HCT116 (cell line): ENCODE data around the gene IFNA1. TPM values are rescaled to one million over a fixed set of nuclear protein-coding genes. Genes with fewer than 3 reads are reported as not detected.

Experiments used
- ATAC-seq: fragments of 200-7000 bp; cut with Tn5 transposase; 2 replicates; pipeline ENCODE4 v1.9.1; 2020; ENCODE audit warnings: mild to moderate bottlenecking, moderate library complexity
- BruUV-seq: library from RNA; stranded (reverse); fragments of 400-500 nt; replicated peaks from 2 replicates; lab custom pipeline; 2021; lab: Mats Ljungman, UMichigan
- CTCF ChIA-PET: fragments of 300-600 bp; sonication (Branson Sonifier 250); formaldehyde crosslinking; loops from one replicate; lab custom pipeline; 2021; ENCODE audit warnings: antibody characterized with exemption; lab: Charles Lee
- POLR2A ChIA-PET: fragments of 300-600, 350-600 bp; sonication (Branson Sonifier 250); formaldehyde crosslinking; loops from one replicate; lab custom pipeline; 2021; ENCODE audit warnings: antibody characterized with exemption; lab: Charles Lee
- RAD21 ChIA-PET, 2 experiments: fragments of 300-600 bp; sonication (Branson Sonifier 250); formaldehyde crosslinking; loops; one replicate each; lab custom pipeline; 2023; ENCODE audit warnings: low total read pairs in 2 of 2; ENCODE audit not compliant: uncharacterized antibody in 2 of 2, unreplicated experiment in 2 of 2, low non-redundant PET in 1 of 2; lab: Charles Lee
- DNase-seq: peaks from one replicate; pipeline ENCODE4 v3.0.0-alpha.2; 2010; ENCODE audit warnings: low read depth, low spot score
- H2AFZ ChIP-seq: fragments of 200-600 bp; shearing (Covaris generic), sonication (generic); 2 replicates; pipeline ENCODE4 v1.6.1; 2017; ENCODE audit warnings: low read depth, mixed run types, mixed read lengths, antibody characterized with exemption, low read length; ENCODE audit not compliant: poor library complexity, severe bottlenecking
- H3K27ac ChIP-seq: 2 replicates; pipeline ENCODE4 v1.5.1; 2012; ENCODE audit warnings: low read depth, low read length
- H3K27me3 ChIP-seq: fragments of 200-600 bp; sonication (generic); 2 replicates; pipeline ENCODE4 v1.6.1; 2016; ENCODE audit warnings: mixed run types, low read length, mixed read lengths; ENCODE audit not compliant: insufficient read depth
- H3K36me3 ChIP-seq, 2 experiments: fragments of 200-500 bp in 1 of 2; fragments of 200-600 bp in 1 of 2; sonication (Bioruptor generic) in 1 of 2; sonication (generic) in 1 of 2; 2 replicates each; pipeline versions ENCODE4 v1.5.1 to v1.6.1; 2014 to 2016; ENCODE audit warnings: low read length in 2 of 2, inconsistent platforms in 1 of 2, mixed read lengths in 1 of 2, mixed run types in 1 of 2; ENCODE audit not compliant: insufficient read depth in 2 of 2, control insufficient read depth in 1 of 2
- H3K4me1 ChIP-seq, 2 experiments: fragments of 200-600 bp in 1 of 2; sonication (generic) in 1 of 2; 2 replicates each; pipeline versions ENCODE4 v1.5.1 to v1.6.1; 2012 to 2017; ENCODE audit warnings: low read length in 2 of 2, inconsistent platforms in 1 of 2, mild to moderate bottlenecking in 1 of 2, mixed read lengths in 1 of 2, mixed run types in 1 of 2, moderate library complexity in 1 of 2; ENCODE audit not compliant: insufficient read depth in 2 of 2, control insufficient read depth in 1 of 2
- H3K4me2 ChIP-seq: fragments of 200-600 bp; sonication (generic); 2 replicates; pipeline ENCODE4 v1.6.1; 2017; ENCODE audit warnings: mixed run types, low read length, mixed read lengths
- H3K4me3 ChIP-seq, 2 experiments: fragments of 200-600 bp in 1 of 2; sonication (generic) in 1 of 2; replicated peaks in 1 of 2; 2 replicates each; pipeline ENCODE4 v1.5.1; 2011 to 2016; ENCODE audit warnings: low read length in 2 of 2, control low read depth in 1 of 2, low read depth in 1 of 2, mild to moderate bottlenecking in 1 of 2, mixed read lengths in 1 of 2, mixed run types in 1 of 2
- H3K79me2 ChIP-seq: fragments of 200-600 bp; sonication (generic); 2 replicates; pipeline ENCODE4 v1.6.1; 2017; ENCODE audit warnings: mild to moderate bottlenecking, mixed run types, low read length, moderate library complexity, mixed read lengths; ENCODE audit not compliant: insufficient read depth
- H3K9ac ChIP-seq: fragments of 200-600 bp; sonication (generic); 2 replicates; pipeline ENCODE4 v1.6.1; 2016; ENCODE audit warnings: low read length, mixed read lengths
- H3K9me2 ChIP-seq: fragments of 200-600 bp; sonication (generic), shearing (Covaris generic); 2 replicates; pipeline ENCODE4 v1.6.1; 2017; ENCODE audit warnings: mixed run types, mild to moderate bottlenecking, moderate library complexity; ENCODE audit not compliant: insufficient read depth
- H3K9me3 ChIP-seq, 2 experiments: fragments of 200-500 bp in 1 of 2; fragments of 200-600 bp in 1 of 2; sonication (Bioruptor generic) in 1 of 2; sonication (generic) in 1 of 2; 2 replicates each; pipeline ENCODE4 v1.6.1; 2014 to 2017; ENCODE audit warnings: low read length in 2 of 2, mixed read lengths in 2 of 2, inconsistent platforms in 1 of 2, low read depth in 1 of 2, mild to moderate bottlenecking in 1 of 2, mixed run types in 1 of 2, moderate library complexity in 1 of 2; ENCODE audit not compliant: control insufficient read depth in 1 of 2, insufficient read depth in 1 of 2
- H4K20me1 ChIP-seq: fragments of 200-600 bp; sonication (generic), shearing (Covaris generic); 2 replicates; pipeline ENCODE4 v1.6.1; 2017; ENCODE audit warnings: mixed run types, mild to moderate bottlenecking, moderate library complexity; ENCODE audit not compliant: insufficient read depth
- ATF3 ChIP-seq: IDR thresholded peaks from 2 replicates; pipeline ENCODE4 v1.6.1; 2012
- CBX3 ChIP-seq: IDR thresholded peaks from 2 replicates; pipeline ENCODE4 v1.6.1; 2012; ENCODE audit warnings: low read depth
- ELF1 ChIP-seq: IDR thresholded peaks from 2 replicates; pipeline ENCODE4 v1.6.1; 2012; ENCODE audit warnings: low read depth, borderline replicate concordance
- EZH2phosphoT487 ChIP-seq: fragments of 200-600 bp; IDR thresholded peaks from 2 replicates; pipeline ENCODE4 v1.6.1; 2018; ENCODE audit warnings: antibody characterized with exemption, borderline replicate concordance
- FOSL1 ChIP-seq: IDR thresholded peaks from 2 replicates; pipeline ENCODE4 v1.6.1; 2012; ENCODE audit warnings: low read depth
- JUND ChIP-seq: IDR thresholded peaks from 2 replicates; pipeline ENCODE4 v1.6.1; 2012
- POLR2AphosphoS5 ChIP-seq: IDR thresholded peaks from 2 replicates; pipeline ENCODE4 v1.6.1; 2011; ENCODE audit warnings: mild to moderate bottlenecking, low read depth, low read length, moderate library complexity
- REST ChIP-seq: IDR thresholded peaks from 2 replicates; pipeline ENCODE4 v1.6.1; 2012; ENCODE audit warnings: low read depth
- SRF ChIP-seq: IDR thresholded peaks from 2 replicates; pipeline ENCODE4 v1.6.1; 2012; ENCODE audit warnings: low read depth
- YY1 ChIP-seq: IDR thresholded peaks from 2 replicates; pipeline ENCODE4 v1.6.1; 2011; ENCODE audit warnings: low read length, low read depth, moderate library complexity, mild to moderate bottlenecking; ENCODE audit not compliant: insufficient replicate concordance; ENCODE audit errors: extremely low read depth
- ZFX ChIP-seq: fragments of 450-650 bp; IDR thresholded peaks from 2 replicates; pipeline ENCODE4 v1.6.1; 2017
- ZNF274 ChIP-seq: fragments of 200-500 bp; sonication (Bioruptor generic); IDR thresholded peaks from 2 replicates; pipeline ENCODE4 v1.6.1; 2014; ENCODE audit warnings: mild to moderate bottlenecking, low read depth, low read length, inconsistent platforms
- intact Hi-C: fragments of 100-400 bp; cut with micrococcal nuclease; formaldehyde crosslinking; loops from 2 replicates; pipeline ENCODE4 v1.10.0; 2022
- total RNA-seq: library from RNA; stranded (reverse); gene quantifications from one replicate; pipeline ENCODE4 v1.2.1, GENCODE V29; 2021; ENCODE audit not compliant: unreplicated experiment
- TF ChIP-seq, protein P1 (sequence below): IDR thresholded peaks from 2 replicates; pipeline ENCODE4 v1.6.1; 2011; ENCODE audit warnings: mild to moderate bottlenecking, low read length, moderate library complexity; ENCODE audit not compliant: insufficient replicate concordance; ENCODE audit errors: extremely low read depth

IFNA1 gene
- total RNA-seq, 1 experiment from 2014 or later = not detected

GRCh38 chr9:21415493-21416267 lies 24.6 kb upstream of the IFNA1 start (continued):
- no peak for TF ChIP-seq REST
- TF ChIP-seq, all 23 proteins: peak for 0

DNA sequence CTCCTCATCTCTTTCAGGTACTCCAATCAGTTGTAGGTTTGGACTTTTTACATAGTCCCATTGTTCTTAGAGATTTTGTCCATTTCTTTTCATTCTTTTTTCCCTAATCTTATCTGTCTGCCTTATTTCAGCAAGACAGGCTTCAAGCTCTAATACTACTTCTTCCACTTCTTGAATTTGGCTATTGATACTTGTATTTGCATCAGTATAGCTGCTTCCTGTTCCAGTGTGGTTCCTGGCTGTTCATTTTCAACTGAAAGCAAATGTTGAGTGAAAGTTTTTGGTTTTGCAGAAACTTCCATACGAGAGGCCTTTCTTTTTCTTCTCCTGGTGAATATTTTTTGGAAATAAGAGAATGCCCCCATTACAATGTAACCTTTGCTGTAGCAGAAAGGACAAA lies 12.0 kb upstream of the IFNA1 start:
- no peaks in the 10 kb centered on the region for H3K9me2 ChIP-seq
- H3K9me3 ChIP-seq = no peaks in the 10 kb centered on the region
- H3K4me2 ChIP-seq = no peak overlapping the region
- POLR2A ChIA-PET = no interaction called here
- H3K4me3 ChIP-seq = no peak overlapping the region
- ATAC-seq (no peak), DNase-seq (no peak)
- no peak overlapping the region for H3K9ac ChIP-seq
- RAD21 ChIA-PET = no interaction called here
- H3K27ac ChIP-seq = no peak overlapping the region
- no peaks in the 10 kb centered on the region for H4K20me1 ChIP-seq
- no peaks in the 10 kb centered on the region for H3K79me2 ChIP-seq
- no TSS peak for BruUV-seq
- H3K36me3 ChIP-seq = no peaks in the 10 kb centered on the region
- no peaks in the 10 kb centered on the region for H3K27me3 ChIP-seq
- CTCF ChIA-PET = no interaction called here
- no peaks in the 10 kb centered on the region for H3K4me1 ChIP-seq
- intact Hi-C loops = no loop called here
- no peak overlapping the region for H2AFZ ChIP-seq
- TF ChIP-seq ZNF274 = no peak
- no peak for TF ChIP-seq EZH2phosphoT487
- TF ChIP-seq, protein P1, sequence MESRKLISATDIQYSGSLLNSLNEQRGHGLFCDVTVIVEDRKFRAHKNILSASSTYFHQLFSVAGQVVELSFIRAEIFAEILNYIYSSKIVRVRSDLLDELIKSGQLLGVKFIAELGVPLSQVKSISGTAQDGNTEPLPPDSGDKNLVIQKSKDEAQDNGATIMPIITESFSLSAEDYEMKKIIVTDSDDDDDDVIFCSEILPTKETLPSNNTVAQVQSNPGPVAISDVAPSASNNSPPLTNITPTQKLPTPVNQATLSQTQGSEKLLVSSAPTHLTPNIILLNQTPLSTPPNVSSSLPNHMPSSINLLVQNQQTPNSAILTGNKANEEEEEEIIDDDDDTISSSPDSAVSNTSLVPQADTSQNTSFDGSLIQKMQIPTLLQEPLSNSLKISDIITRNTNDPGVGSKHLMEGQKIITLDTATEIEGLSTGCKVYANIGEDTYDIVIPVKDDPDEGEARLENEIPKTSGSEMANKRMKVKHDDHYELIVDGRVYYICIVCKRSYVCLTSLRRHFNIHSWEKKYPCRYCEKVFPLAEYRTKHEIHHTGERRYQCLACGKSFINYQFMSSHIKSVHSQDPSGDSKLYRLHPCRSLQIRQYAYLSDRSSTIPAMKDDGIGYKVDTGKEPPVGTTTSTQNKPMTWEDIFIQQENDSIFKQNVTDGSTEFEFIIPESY = no peak
- no peak for TF ChIP-seq ZFX
- no peak for TF ChIP-seq JUND
- TF ChIP-seq POLR2AphosphoS5 = no peak
- no peak for TF ChIP-seq FOSL1
- no peak for TF ChIP-seq REST
- TF ChIP-seq YY1 = no peak
- no peak for TF ChIP-seq SRF
- no peak for TF ChIP-seq ELF1
- no peak for TF ChIP-seq ATF3
- TF ChIP-seq CBX3 = no peak
